GM12878 (cell line): ENCODE data around the gene FRZB.

Experiments
- BRCA1 ChIP-seq: IDR thresholded peaks from 2 replicates; pipeline ENCODE4 v1.6.1; 2011; ENCODE audit warnings: low read depth, low read length, improper control_type of control experiment
- JUND ChIP-seq: IDR thresholded peaks from 2 replicates; pipeline ENCODE4 v1.6.1; 2012; ENCODE audit warnings: low read depth, mild to moderate bottlenecking, low read length, improper control_type of control experiment, moderate library complexity
- KDM1A ChIP-seq: fragments of 200-600 bp; sonication (generic); IDR thresholded peaks from 2 replicates; pipeline ENCODE4 v1.6.1; 2016; ENCODE audit warnings: borderline replicate concordance
- MEF2A ChIP-seq: IDR thresholded peaks from 2 replicates; pipeline ENCODE4 v1.6.1; 2011; ENCODE audit warnings: low read depth, mild to moderate bottlenecking, low read length, moderate library complexity; ENCODE audit not compliant: insufficient read depth
- MXI1 ChIP-seq: fragments of 150-350 bp; IDR thresholded peaks from 2 replicates; pipeline ENCODE4 v1.6.1; 2011; ENCODE audit warnings: low read depth, mild to moderate bottlenecking, inconsistent platforms, low read length, improper control_type of control experiment
- MYC ChIP-seq: IDR thresholded peaks from 2 replicates; pipeline ENCODE4 v1.6.1; 2011; ENCODE audit warnings: mild to moderate bottlenecking, low read length, moderate library complexity, inconsistent platforms; ENCODE audit not compliant: insufficient read depth, insufficient replicate concordance, insufficient read length, severe bottlenecking
- NR2C2 ChIP-seq: IDR thresholded peaks from 2 replicates; pipeline ENCODE4 v1.6.1; 2011; ENCODE audit warnings: borderline replicate concordance, low read depth; ENCODE audit not compliant: control insufficient read depth, insufficient read length
- POLR2A ChIP-seq: IDR thresholded peaks from 2 replicates; pipeline ENCODE4 v1.6.1; 2011; ENCODE audit warnings: low read depth, mild to moderate bottlenecking, low read length
- SRF ChIP-seq, 2 experiments: IDR thresholded peaks; 2 replicates each; pipeline ENCODE4 v1.6.1; 2011; ENCODE audit warnings: low read depth in 2 of 2, low read length in 2 of 2, mild to moderate bottlenecking in 1 of 2, moderate library complexity in 1 of 2
- ZSCAN29 ChIP-seq: fragments of 450-650 bp; IDR thresholded peaks from 2 replicates; pipeline ENCODE4 v1.6.1; 2017; ENCODE audit warnings: mild to moderate bottlenecking, moderate library complexity
- TF ChIP-seq, protein P1 (sequence below), 3 experiments: IDR thresholded peaks in 2 of 3; conservative IDR thresholded peaks in 1 of 3; 2 replicates each; pipeline ENCODE4 v1.5.1; 2011; ENCODE audit warnings: low read depth in 3 of 3, low read length in 3 of 3, mild to moderate bottlenecking in 3 of 3, control low read depth in 2 of 3, moderate library complexity in 2 of 3, inconsistent platforms in 1 of 3, mixed read lengths in 1 of 3; ENCODE audit not compliant: control insufficient read depth in 2 of 3, insufficient read depth in 1 of 3; ENCODE audit errors: extremely low read depth in 1 of 3

- TF ChIP-seq NR2C2, result no peak
- TF ChIP-seq, protein P1, sequence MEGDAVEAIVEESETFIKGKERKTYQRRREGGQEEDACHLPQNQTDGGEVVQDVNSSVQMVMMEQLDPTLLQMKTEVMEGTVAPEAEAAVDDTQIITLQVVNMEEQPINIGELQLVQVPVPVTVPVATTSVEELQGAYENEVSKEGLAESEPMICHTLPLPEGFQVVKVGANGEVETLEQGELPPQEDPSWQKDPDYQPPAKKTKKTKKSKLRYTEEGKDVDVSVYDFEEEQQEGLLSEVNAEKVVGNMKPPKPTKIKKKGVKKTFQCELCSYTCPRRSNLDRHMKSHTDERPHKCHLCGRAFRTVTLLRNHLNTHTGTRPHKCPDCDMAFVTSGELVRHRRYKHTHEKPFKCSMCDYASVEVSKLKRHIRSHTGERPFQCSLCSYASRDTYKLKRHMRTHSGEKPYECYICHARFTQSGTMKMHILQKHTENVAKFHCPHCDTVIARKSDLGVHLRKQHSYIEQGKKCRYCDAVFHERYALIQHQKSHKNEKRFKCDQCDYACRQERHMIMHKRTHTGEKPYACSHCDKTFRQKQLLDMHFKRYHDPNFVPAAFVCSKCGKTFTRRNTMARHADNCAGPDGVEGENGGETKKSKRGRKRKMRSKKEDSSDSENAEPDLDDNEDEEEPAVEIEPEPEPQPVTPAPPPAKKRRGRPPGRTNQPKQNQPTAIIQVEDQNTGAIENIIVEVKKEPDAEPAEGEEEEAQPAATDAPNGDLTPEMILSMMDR (IDR thresholded peaks at IDR 0.05 in 2 of 3, conservative IDR thresholded peaks at IDR 0.05 in 1 of 3; ENCODE audit: control insufficient read depth in 2 of 3, extremely low read depth in 1 of 3, insufficient read depth in 1 of 3, low read depth in 3 of 3, low read length in 3 of 3), result no peak
- TF ChIP-seq SRF (IDR thresholded peaks at IDR 0.05; ENCODE audit: low read depth in 2 of 2, low read length in 2 of 2), result no peak
- TF ChIP-seq BRCA1, result no peak
- no peak for TF ChIP-seq MXI1
- no peak for TF ChIP-seq JUND
- TF ChIP-seq KDM1A, result no peak
- TF ChIP-seq ZSCAN29, result no peak
- TF ChIP-seq MEF2A, result no peak
- no peak for TF ChIP-seq MYC
- TF ChIP-seq POLR2A, result no peak
These were observed 47.5 kb downstream of the FRZB start for GRCh38 chr2:182818925-182819324.
